Stimulated activated CD4-positive, alpha-beta T cell treated with anti-CD3 and anti-CD28 coated beads, TNF-alpha, amount 100 ng/mL, for 1 hour (primary cell): ENCODE measurements around the gene VPS33A.
"Not testable (repeated sequence)": the region's sequence is repeated elsewhere in the genome, so short reads cannot be mapped to it uniquely, and the experiment has no call there.

Source experiments
- DNase-seq, 3 donors: peaks; one replicate each; pipeline ENCODE4 v3.0.0-alpha.2; 2020; ENCODE audit warnings: low read depth in 3 of 3, low spot score in 1 of 3

The VPS33A gene

DNA sequence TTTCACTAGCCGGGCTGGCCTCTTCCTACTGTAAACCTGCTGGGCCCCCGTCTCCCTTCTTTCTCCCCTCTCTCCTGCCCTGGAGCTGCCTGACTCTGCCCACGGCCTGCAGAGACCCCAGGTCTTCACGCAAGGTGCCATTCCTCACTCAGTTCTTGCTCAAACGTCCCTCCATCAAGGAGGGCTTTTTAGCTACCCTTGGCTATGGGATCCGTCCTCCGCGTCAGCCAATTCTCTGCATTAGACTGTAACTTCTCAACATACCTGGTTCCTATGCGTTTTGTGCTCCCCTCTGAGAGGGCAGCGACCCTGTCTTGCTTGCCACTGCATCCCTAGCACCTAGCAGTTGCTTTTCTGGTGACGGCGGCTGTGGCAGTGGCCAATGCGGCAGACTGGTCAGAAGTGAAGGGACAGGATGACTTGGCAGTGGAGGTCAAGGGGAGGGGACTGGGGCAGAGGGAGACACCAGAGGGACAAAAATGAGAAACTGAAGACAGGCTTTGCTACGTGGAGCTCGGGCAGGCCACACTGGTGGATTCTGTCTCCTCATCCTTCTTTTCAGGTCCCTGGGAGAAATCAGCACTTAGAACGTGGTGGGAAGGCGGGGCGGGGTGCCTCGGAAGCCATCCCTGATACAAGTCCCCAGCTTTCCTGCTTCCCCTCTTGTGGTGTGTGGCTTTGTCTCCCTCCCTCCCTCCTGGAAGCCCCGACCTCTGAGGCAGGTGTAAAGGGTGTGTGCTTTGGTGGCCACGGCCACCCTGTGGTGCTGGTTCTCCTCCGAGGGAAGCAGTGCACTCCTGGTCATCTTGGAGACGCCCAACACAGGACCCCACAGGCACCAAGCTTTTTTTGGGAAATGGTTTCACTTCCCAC, 61.0 kb downstream of the VPS33A start:
- DNase-seq = no peak

DNA sequence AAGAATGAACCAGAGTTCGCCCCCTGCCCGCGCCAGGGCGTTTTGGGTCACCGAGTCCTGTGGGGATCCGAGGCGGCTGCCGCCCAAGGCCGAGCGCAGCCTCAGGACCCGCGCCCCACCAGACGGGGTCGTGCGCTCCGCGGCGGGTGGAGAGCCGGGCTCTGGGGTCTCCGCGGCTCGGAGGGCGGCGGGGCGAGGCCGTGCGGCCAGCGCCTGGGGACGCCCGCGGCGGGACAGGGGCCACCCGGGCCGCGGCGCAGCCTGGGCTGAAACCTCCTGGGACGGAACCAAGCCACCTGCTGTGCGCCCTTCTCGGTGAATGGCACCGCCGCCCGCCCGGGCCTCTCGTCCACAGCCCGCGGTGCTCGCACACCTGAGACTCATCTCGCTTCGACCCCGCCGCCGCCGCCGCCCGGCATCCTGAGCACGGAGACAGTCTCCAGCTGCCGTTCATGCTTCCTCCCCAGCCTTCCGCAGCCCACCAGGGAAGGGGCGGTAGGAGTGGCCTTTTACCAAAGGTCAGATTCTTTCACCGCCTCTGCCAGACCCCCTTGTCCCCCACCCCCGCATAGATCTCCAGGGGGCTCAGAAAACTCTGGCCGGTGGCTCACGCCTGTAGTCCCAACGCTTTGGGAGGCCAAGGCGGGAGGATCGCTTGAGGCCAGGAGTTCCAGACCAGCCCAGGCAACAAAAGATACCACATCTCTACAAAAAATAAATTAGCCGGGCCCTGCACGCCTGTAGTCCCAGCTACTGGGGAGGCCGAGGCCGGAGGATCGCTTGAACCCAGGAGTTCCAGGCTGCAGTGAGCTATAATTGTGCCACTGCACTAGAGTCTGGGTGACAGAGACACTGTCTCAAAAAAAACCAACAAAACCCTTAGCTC, 61.9 kb downstream of the VPS33A start:
- DNase-seq = no peak

DNA sequence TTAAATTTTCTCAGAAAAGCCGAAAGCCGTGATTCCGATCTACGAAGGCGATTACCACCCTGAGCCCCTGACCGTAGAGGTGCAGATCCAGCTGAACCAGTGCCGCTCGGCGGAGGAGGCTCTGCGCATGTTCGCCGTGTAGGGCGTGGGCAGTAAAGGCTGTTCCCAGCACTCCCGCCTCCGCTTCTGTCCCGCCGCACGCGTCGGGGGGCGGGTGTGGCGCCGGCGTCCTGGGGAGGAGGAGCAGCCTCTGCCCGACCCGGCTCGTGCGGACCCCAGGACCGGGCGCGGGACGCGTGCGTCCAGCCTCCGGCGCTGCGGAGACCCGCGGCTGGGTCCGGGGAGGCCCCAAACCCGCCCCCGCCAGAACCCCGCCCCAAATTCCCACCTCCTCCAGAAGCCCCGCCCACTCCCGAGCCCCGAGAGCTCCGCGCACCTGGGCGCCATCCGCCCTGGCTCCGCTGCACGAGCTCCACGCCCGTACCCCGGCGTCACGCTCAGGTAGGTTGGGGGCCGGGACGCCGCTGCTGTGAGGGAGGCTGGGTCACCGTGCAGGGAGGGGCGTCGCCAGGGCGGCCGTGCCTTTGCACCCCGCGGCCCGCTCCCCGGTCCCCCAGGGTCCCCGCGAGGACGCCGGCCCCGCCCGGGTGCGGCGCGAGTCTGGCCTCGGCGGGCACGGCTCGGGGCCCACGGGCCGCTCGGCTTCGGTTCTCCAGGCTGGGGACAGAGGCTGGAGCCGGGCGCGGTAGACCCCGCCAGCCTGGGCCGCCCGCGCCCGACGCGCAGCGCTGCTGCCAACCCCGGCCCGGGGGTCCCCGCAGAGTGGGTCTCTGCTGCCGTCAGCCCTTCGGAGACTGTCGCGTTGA, 62.8 kb downstream of the VPS33A start, which contains the start of gene B3GNT4:
Gene B3GNT4 (plus strand): TSS at position 409 of the 866 bp plus-strand sequence. CDS start 910 bp downstream, outside the sequence.
- peak; percentile 36 to 52 (median 39) for DNase-seq

DNA sequence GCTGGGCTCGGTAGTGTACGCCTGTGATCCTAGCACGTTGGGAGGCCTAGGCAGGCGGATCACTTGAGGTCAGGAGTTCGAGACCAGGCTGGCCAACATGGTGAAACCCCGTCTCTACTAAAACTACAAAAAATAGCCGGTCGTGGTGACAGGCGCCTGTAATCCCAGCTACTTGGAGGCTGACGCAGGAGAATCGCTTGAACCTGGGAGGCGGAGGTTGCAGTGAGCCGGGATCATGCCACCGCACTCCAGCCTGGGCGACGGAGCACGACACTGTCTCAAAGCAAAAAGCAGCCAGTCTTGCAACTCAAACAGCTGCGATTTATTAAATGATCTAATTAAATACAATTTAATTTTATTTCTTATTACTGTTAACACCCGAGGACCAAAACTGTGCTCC, 63.5 kb downstream of the VPS33A start:
- DNase-seq = not testable (repeated sequence)

DNA sequence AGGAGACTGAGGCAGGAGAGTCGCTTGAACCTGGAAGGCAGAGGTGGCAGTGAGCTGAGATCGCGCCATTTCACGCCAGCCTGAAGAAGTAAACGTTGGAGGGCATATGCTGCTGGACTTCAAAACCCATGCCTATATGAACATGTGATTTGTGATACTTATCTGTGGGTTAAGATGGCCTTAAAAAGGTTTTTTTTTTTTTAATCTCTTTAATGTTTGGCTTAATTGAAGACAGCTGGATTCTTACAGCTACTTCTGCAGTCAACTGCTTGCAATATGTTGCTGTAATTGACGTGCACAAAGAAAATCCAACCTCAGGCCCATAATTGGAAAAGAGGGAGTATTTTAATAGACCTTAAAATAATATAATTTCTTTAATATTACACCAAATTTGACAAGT, 64.3 kb downstream of the VPS33A start:
- no peak for DNase-seq

DNA sequence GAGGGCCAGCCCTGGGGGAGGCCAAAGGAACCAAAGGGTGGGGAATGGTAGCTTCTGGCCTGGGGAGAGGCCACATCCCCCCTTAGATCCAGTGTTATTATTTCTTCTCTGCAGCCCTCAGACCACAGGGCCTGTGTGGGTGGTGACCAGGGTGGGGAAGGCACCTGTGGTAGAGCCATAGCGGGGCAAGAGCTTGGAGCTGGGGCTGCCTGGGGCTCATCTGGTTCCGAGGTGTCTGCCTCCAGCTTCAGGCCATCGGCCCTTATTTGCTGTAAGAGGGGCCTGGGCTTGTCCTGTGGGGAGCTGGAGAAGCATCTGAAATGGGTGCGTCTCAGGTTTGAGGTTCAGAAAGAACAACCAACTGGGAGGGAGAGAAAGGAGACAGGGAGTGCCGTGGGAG, 64.9 kb downstream of the VPS33A start:
- no peak for DNase-seq

DNA sequence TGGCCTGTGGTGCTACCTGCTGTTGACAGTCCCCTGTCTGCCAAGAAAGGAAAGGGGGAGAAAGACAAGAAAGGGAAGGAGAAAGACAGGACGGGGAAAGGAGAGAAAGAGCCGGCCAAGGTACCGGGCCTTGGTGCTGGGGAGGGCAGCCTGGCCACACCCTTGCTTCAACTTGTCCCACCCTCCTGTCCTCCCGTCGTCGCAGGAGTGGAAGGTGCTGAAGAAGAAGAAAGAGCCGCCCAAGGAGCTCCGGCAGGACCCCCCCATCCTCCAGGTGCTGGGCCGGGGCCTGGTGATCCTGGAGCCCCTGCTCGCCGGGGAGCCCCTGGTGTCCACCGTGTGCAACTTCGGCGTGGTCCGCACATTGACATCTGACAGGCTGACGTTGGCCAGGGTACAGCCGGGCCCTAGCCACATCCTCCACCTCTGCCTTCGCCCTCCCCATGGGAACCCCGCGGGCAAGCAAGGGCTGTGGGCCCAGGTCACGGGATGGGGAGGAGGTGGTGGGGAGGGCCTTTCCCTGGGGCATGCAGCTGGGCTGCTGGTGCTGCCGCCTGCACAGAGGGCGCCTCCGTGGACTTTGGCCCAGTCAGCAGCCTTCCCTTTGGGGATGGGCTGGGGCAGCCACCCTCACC, 65.6 kb downstream of the VPS33A start:
- DNase-seq = no peak

DNA sequence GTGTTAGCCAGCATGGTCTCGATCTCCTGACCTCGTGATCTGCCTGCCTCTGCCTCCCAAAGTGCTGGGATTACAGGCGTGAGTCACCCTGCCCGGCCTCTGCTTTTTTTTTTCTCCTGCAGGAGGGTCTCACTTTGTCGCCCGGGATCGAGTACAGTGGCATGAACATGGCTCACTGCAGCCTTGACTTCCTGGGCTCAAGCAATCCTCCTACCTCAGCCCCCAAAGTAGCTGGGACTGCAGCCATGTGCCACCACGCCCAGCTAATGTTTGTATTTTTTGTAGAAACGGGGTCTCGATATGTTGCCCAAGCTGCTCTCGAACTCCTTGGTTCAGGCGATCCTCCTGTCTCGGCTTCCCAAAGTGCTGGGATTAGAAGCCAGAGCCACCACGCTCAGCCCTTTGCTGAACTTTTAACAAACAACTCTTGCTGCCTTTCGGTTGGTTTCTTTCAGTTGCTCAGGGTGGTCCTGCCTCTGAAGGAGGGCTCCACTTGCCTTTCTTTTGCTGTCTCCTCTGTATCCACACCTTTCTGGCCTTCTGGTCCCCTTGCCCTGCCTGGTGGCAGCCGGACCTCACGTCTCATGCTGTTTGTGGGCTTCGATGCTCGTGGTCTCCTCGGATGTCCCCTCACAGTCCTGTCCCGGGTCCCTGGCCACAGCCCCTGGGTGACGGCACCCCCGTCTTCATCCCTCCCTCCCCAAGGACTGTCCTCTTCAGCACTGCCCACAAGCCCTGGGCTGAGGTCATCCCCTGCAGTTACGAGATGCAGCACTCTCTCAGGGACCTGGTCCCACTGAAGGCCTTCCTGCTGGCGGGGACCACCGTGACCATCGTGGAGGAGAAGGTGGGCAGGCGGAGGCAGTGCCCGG, 66.6 kb downstream of the VPS33A start:
- no peak for DNase-seq

DNA sequence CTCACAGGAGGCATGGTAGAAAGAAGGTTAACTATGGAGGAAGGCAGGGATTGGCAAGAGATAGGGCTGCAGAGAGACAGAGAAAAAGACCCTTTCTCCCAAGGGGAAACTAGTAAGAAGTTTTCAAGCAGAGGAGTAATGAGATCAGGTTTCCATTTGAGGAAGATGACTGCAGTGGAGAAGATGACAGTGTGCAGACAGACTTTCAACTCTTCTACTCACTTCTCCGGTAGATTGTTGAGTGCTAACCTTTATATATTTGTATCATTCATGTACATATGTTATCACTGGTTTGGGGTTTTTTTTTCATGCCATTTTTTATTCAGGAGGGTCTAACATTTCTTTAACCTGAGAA, 68.7 kb downstream of the VPS33A start:
- DNase-seq = no peak

DNA sequence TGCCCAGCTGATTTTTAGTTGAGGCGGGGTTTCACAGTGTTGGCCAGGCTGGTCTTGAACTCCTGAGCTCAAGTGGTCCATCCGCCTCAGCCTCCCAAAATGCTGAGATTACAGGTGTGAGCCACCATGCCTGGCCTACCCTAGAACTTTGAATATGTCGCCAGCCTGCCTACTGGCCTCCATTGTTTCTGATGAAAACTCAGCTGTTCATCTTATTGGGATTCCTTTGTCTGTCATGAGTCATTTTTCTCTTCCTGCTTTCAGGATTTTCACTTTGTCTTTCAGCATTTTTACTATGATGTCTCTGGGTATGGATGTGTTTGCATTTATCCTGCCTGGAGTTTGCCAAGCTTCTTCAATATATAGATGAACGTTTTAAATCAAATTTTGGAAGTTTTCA, 70.9 kb downstream of the VPS33A start:
- no peak for DNase-seq

DNA sequence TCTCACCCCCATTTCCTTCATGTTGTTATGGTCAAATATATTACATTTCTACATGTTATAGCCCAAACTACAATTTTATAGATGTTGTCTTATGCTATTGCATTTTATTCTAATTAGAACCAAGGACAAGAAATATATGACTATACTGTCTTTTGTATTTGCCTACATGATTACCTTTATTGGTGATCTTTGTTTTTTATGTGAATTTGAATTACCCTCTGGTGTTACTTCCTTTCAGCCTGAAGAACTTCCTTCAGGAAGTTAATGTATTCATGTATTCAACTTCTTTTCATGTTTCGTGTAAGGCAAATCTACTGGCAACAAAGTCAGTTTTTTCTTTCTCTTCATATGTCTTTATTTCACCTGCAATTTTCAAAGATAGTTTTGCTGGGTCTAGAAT, 71.5 kb downstream of the VPS33A start:
- no peak for DNase-seq

DNA sequence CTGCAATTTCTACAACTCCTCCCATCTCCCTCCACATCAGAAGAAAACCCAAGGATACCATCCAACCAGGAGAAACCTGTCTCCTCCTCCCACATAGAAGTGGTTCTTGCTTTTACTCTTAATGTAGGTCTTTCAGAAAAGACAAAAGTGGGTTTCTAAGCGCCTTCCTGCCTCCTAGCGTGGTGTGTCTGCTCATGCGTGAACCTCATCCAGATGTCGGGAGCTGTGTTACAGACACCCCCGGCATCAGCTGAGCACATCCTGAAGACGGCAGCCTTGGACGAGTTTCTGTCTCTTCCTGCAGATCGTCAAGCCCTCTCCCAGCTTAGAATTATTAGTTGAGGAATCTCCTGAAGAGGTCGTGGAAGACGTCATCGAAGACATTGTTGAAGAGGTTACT, 73.9 kb downstream of the VPS33A start:
- DNase-seq = no peak

DNA sequence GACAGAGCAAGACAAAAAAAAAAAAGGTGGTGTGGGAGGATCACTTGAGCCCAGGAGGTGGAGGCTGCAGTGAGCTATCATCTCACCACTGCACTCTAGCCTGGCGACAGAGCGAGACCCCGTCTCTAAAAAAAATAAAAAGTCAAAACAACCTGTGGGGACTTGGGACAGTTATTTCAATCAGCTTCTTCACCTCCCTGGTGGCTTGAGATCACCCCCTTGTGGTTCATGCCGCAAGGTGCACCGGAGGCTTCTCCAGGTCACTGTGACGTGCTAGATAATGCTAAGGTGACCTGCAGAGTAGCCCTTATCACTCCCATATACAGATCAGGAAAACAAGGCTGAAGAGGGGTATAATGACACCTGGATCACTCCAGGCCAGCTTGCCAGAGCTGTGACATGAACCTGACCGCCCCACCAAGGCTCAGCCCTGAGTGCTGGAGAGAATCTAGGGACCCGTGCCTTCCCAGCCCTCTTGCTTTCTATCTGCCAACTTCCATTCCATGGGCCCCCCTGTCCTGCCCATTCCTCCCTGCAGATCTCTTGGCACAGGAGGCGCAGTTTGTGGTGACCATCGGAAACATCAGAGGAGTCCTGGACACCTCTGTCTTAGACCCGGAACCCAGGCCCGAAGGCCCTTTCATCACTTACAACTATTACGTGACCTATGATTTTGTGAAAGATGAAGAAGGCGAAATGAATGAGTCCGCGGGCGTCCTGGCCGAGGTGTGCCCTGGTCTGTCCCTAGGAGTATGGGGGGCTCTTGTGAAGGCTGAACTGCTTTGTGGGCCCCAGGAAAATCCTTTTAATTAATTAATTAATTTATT, 75.2 kb downstream of the VPS33A start:
- DNase-seq = peak in 2 of 3 donors; percentile 33 to 55

DNA sequence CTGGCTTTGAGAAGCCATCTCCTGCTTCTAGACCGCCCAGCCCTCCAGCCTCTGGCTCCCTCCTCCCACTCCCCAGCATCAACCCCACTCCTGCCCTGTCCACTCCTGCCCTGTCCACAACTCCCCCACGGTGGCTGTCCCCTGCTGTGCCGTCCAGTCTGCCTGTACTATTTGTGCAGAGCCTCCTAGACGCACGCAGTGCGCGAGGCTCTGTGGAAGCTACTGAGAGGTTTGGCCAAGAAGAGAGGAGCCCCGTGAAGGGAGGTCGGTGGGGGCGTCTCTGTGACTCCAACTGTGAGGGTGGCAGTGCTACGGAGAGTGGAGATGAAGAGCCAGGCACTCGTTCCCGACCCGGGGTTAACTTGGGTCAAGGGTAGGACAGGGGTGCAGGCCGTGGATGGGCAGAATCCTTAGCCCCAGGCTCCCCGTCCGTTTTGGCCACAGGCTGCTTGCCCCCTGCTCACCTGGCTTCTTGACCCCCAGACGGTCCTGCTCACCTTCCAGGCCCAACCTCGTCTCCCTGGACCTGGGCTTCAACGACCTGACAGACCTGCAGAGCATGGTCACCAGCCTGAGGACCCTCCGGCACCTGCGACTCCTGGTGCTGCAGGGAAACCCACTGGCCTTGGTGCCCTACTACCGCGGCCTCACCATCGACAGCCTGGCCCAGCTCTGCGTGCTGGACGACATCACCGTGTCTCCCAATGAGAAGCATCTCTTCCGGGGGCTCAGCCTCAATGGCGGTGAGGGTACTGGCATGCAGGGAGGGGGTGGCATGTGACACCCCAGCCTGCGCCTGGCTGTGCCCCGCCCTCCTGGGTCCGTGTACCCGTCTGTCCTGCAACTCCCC, 76.4 kb downstream of the VPS33A start:
- DNase-seq = no peak

DNA sequence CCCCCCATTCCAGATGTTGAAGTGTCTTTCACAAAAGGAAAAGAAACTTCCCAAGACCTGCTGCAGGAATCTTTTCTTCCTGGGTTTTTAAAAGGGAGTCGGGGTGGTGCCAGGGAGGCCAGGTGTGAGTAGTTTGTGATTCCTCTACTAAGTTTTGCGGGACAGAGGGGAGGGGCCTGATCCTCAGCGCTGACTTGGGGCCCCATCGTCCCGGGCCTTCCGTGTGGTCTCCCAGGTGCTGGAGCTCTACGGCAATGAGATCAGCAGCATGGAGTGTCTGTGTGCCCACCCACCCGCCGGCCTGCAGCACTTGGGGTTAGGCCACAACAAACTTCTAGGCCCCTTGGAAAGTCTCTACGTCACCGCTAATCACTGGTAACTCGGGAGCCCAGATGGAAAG, 78.8 kb downstream of the VPS33A start:
- no peak for DNase-seq

DNA sequence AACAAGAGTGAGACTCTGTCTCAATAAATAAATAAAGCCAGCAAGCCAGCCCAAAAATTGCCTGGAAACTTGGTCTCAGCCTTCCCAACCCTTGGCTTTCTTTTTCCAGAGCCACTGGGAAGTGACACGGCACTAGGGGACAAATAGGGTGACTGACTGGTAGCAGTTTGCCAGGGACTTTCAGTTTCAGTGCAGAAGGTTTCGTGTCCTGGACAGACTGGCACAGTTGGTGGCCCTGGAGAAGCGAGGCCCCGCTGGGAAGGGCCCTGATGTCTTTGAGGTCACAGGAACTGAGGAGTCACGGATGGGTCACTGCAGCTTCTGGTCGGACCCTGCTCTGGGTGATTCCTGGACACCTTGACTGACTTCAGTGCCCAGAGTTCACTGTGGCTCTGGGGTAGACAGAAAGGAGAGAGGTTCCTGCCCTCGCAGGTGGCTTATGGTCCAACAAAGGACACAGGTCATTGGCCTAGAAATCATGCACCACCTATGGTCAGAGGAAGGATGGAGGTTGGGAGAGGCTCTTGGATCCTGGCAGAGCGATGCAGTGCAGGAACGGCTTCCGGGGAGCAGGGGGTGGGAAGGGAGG, 80.7 kb downstream of the VPS33A start:
- DNase-seq = no peak

DNA sequence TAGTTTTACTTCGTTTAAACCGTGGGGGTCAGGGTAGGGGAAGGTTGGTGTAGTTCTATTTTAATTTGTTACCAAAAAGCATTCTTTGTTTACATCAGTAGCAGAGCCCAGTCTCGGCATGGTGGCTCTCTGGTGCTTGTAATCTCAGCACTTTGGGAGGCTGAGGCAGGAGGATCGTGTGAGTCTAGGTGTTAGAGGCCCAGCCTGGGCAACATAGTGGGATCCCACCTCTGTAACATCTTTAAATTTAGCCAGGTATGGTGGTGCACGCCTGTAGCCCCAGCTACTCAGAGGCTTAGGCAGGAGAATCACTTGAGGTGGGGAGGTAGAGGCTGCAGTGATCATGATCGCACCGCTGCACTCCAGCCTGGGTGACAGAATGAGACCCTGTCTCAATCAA, 81.2 kb downstream of the VPS33A start:
- DNase-seq = no peak

DNA sequence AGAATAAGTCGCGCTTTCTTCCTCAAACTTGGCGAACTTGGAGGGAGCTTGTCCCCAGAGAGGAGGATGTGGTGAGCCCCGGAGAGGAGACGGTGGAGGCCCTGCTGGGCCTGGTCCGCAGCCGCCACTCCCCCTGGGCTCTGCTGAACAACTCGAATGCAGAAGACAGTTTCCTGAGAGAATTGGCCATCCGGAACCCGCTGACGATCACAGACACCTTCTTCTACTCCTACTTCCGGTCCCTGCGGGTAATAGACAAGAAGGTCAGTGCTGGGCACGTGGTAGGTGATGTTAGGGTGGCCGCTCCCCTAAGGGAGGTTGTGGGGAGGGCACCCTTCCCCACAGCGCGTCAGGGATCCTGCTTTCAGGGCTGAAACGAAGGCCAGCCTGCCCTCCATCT, 81.8 kb downstream of the VPS33A start:
- DNase-seq = no peak
